ENCODE measurements around the gene MEGF6.

GRCh38 chr1:3522112-3522511 lies 89.2 kb downstream of the MEGF6 start:
- no peak for TF ChIP-seq POLR2A (IDR thresholded peaks at IDR 0.05)
- TF ChIP-seq CTCF (IDR thresholded peaks at IDR 0.05), result no peak
